Measurements from ENCODE around the gene CDKN1C.

- TF ChIP-seq EZH2phosphoT487 (conservative IDR thresholded peaks at IDR 0.05; ENCODE audit: low read length) (no peak), CTCF (IDR thresholded peaks at IDR 0.05; ENCODE audit: insufficient read depth, low read length, poor library complexity, severe bottlenecking) (no peak)
Observed at GRCh38 chr11:2864901-2865300, 20.7 kb downstream of the CDKN1C start.
